A549 (cell line): ENCODE results near the gene EVC. TPM values are rescaled to one million over a fixed set of nuclear protein-coding genes. Genes with fewer than 3 reads are reported as not detected.

Source experiments
- ATAC-seq, 2 experiments: fragments of 200-7000 bp in 1 of 2; fragments of >200 bp in 1 of 2; cut with Nextera tagmentation in 1 of 2; cut with Tn5 transposase in 1 of 2; 3 replicates each; pipeline versions ENCODE4 v1.8.0 to v1.9.1; 2018 to 2020; ENCODE audit warnings: mild to moderate bottlenecking in 1 of 2, moderate library complexity in 1 of 2
- CTCF ChIA-PET: fragments of 300-600 bp; sonication (Branson Sonifier 250); formaldehyde crosslinking; extraction: SDS; loops from one replicate; lab custom pipeline; 2021; ENCODE audit warnings: antibody characterized with exemption, inconsistent platforms; lab: Yijun Ruan, JAX
- POLR2A ChIA-PET: fragments of 350-600 bp; formaldehyde crosslinking; extraction: SDS; loops from one replicate; lab custom pipeline; 2021; ENCODE audit warnings: antibody characterized with exemption, inconsistent platforms; lab: Yijun Ruan, JAX
- DNase-seq, 2 experiments: peaks; one replicate each; pipeline versions ENCODE4 v3.0.0 to v3.0.0-alpha.2; 2011 to 2016; ENCODE audit warnings: low read depth in 1 of 2, low spot score in 1 of 2
- FAIRE-seq: peaks from 2 replicates; lab custom pipeline; 2011; peaks lifted over from hg19 to GRCh38; lab: Jason Lieb, UNC
- H3K27ac ChIP-seq, 2 experiments: fragments of >200 bp; sonication (Bioruptor Twin); formaldehyde crosslinking; 3 replicates each; pipeline ENCODE4 v1.5.1; 2016 to 2017
- H3K4me1 ChIP-seq: fragments of >200 bp; sonication (Bioruptor Twin); formaldehyde crosslinking; 3 replicates; pipeline ENCODE4 v1.6.1; 2016
- H3K4me2 ChIP-seq: fragments of >200 bp; sonication (Bioruptor Twin); formaldehyde crosslinking; 3 replicates; pipeline ENCODE4 v1.6.1; 2016
- H3K4me3 ChIP-seq: fragments of >200 bp; sonication (Bioruptor Twin); formaldehyde crosslinking; 3 replicates; pipeline ENCODE4 v1.5.1; 2016
- H3K9me3 ChIP-seq: fragments of >200 bp; sonication (Bioruptor Twin); formaldehyde crosslinking; 3 replicates; pipeline ENCODE4 v1.6.1; 2016
- BHLHE40 ChIP-seq: IDR thresholded peaks from 2 replicates; pipeline ENCODE4 v1.6.1; 2012; ENCODE audit warnings: low read depth, low read length, inconsistent platforms
- CBX2 ChIP-seq: fragments of 200-600 bp; sonication (generic); IDR thresholded peaks from 2 replicates; pipeline ENCODE4 v1.6.1; 2016; ENCODE audit warnings: low read depth, mild to moderate bottlenecking, borderline replicate concordance
- CBX8 ChIP-seq: fragments of 200-600 bp; sonication (generic); IDR thresholded peaks from 2 replicates; pipeline ENCODE4 v1.6.1; 2016
- E2F6 ChIP-seq: IDR thresholded peaks from 2 replicates; pipeline ENCODE4 v1.6.1; 2012; ENCODE audit warnings: low read depth, borderline replicate concordance
- EHF ChIP-seq: fragments of 250-450 bp; sonication (Bioruptor Pico); IDR thresholded peaks from 2 replicates; pipeline ENCODE4 v1.5.0; 2020; ENCODE audit warnings: mild to moderate bottlenecking
- FOSL2 ChIP-seq, 2 experiments: fragments of 450-650 bp in 1 of 2; fragments of >200 bp in 1 of 2; sonication (Bioruptor Twin) in 1 of 2; formaldehyde crosslinking; IDR thresholded peaks; 2 replicates each; pipeline versions ENCODE4 v1.5.0 to v1.6.1; 2016 to 2020; ENCODE audit warnings: mild to moderate bottlenecking in 1 of 2, moderate library complexity in 1 of 2
- FOXS1 ChIP-seq: fragments of 250-450 bp; sonication (Bioruptor Pico); IDR thresholded peaks from 2 replicates; pipeline ENCODE4 v1.5.0; 2020; ENCODE audit warnings: mild to moderate bottlenecking, moderate library complexity
- GATA3 ChIP-seq: IDR thresholded peaks from 2 replicates; pipeline ENCODE4 v1.6.1; 2012; ENCODE audit warnings: borderline replicate concordance
- HES2 ChIP-seq: fragments of >200 bp; sonication (Bioruptor Twin); formaldehyde crosslinking; IDR thresholded peaks from 2 replicates; pipeline ENCODE4 v1.6.1; 2016
- HOXA7 ChIP-seq: fragments of 250-450 bp; sonication (Bioruptor Pico); IDR thresholded peaks from 2 replicates; pipeline ENCODE4 v1.5.0; 2020; ENCODE audit warnings: mild to moderate bottlenecking, moderate library complexity
- HOXB13 ChIP-seq: fragments of 250-450 bp; sonication (Bioruptor Pico); IDR thresholded peaks from 2 replicates; pipeline ENCODE4 v1.5.0; 2020; ENCODE audit warnings: low read depth, mild to moderate bottlenecking, moderate library complexity
- KDM1A ChIP-seq: fragments of 200-600 bp; sonication (generic); IDR thresholded peaks from 2 replicates; pipeline ENCODE4 v1.6.1; 2016; ENCODE audit warnings: low read depth, mild to moderate bottlenecking
- KDM5A ChIP-seq: fragments of 200-600 bp; sonication (generic); IDR thresholded peaks from 2 replicates; pipeline ENCODE4 v1.6.1; 2016; ENCODE audit warnings: antibody characterized with exemption, mild to moderate bottlenecking
- NFE2L2 ChIP-seq: fragments of 150-350 bp; conservative IDR thresholded peaks from 2 replicates; pipeline ENCODE4 v1.6.1; 2014; ENCODE audit warnings: low read length
- NPAS2 ChIP-seq: fragments of 250-450 bp; sonication (Bioruptor Pico); IDR thresholded peaks from 2 replicates; pipeline ENCODE4 v1.8.0; 2022; ENCODE audit warnings: mild to moderate bottlenecking, moderate library complexity, borderline replicate concordance
- PHF8 ChIP-seq: fragments of 200-600 bp; sonication (generic); IDR thresholded peaks from 2 replicates; pipeline ENCODE4 v1.6.1; 2016; ENCODE audit warnings: low read depth, mild to moderate bottlenecking, antibody characterized with exemption, moderate library complexity, borderline replicate concordance
- POLR2A ChIP-seq: IDR thresholded peaks from 2 replicates; pipeline ENCODE4 v1.6.1; 2012; ENCODE audit warnings: mild to moderate bottlenecking, low read length
- RARB ChIP-seq: fragments of 250-450 bp; sonication (Bioruptor Pico); IDR thresholded peaks from 2 replicates; pipeline ENCODE4 v1.8.0; 2021; ENCODE audit warnings: mild to moderate bottlenecking, moderate library complexity
- SMC3 ChIP-seq: fragments of >200 bp; sonication (Bioruptor Twin); formaldehyde crosslinking; IDR thresholded peaks from 3 replicates; pipeline ENCODE4 v1.6.1; 2018; ENCODE audit warnings: inconsistent platforms
- TFCP2L1 ChIP-seq: fragments of 250-450 bp; sonication (Bioruptor Pico); IDR thresholded peaks from 2 replicates; pipeline ENCODE4 v1.5.0; 2021; ENCODE audit warnings: mild to moderate bottlenecking
- ZFP36 ChIP-seq: fragments of 450-650 bp; IDR thresholded peaks from 2 replicates; pipeline ENCODE4 v1.6.1; 2014; ENCODE audit warnings: borderline replicate concordance; ENCODE audit not compliant: partially characterized antibody
- WGBS: methylation state at CpG from one replicate; pipeline ENCODE4 v1.1.6; 2017; ENCODE audit errors: missing lambda C conversion rate; 5-methylcytosine and 5-hydroxymethylcytosine counted together
- polyA plus RNA-seq, 4 experiments: library from polyadenylated mRNA; depleted of rRNA in 3 of 4; stranded (reverse); fragments of >200 nt; fragmentation: RNase III in 1 of 4; extraction: RNeasy Plus Mini Kit Qiagen cat#74134 plus additional on column Dnase treatment in 1 of 4; gene quantifications; 2 replicates in 3 of 4; 3 replicates in 1 of 4; pipeline ENCODE4 v1.2.3, GENCODE V29; 2011 to 2017
- TF ChIP-seq, protein P1 (sequence below): IDR thresholded peaks from 2 replicates; pipeline ENCODE4 v1.6.1; 2012
- TF ChIP-seq, protein P2 (sequence below): IDR thresholded peaks from 2 replicates; pipeline ENCODE4 v1.6.1; 2012
- TF ChIP-seq, protein P3 (sequence below): fragments of >200 bp; sonication (Bioruptor Twin); formaldehyde crosslinking; IDR thresholded peaks from 3 replicates; pipeline ENCODE4 v1.6.1; 2016

The EVC gene
- polyA plus RNA-seq, 2 of the 4 experiments (the other 2 are of a cell fraction) = 3.0 to 5.5 TPM

DNA sequence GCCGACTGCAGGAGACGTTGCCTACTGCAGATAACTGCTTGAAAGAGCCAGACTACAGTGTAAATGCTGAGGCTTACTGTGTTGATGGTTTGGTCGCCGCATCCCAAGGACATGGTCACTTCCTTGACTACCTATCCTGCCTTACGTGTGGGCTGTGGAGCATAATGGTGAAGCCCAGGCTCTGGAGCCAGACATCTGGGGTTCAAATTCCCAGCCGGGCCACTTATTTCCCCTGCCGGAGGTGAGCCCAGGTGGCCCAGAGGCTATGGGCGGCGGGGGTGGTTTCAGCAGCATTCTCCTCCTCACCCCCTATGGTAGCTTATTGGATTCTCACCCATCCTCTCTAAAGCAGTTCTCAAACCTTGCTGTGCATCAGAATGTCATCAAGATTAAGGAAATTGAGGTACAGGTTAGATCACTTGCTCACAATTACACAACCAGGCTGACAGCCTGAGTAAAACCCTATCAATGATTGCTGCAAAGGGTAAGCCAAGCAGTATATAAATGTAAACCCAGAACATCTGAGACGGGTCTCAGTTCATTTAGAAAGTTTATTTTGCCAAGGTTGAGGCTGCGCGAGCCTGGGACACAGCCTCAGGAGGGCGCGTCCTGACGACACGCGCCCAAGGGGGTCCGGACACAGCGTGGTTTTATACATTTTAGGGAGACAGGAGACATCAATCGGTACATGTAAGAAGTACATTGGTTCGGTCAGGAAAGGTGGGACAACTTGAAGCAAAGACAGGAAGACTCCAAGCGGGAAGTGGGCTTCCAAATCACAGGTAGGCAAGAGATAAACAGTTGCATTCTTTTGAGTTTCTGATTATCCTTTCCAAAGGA, 48.5 kb downstream of the EVC start (continued):
- TF ChIP-seq EHF (CRISPR knock-in tag) = no peak
- no peak for TF ChIP-seq SMC3
- TF ChIP-seq FOXS1 = no peak
- TF ChIP-seq, protein P1, sequence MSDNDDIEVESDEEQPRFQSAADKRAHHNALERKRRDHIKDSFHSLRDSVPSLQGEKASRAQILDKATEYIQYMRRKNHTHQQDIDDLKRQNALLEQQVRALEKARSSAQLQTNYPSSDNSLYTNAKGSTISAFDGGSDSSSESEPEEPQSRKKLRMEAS = no peak; the same call in 1 of the 2 replicates

DNA sequence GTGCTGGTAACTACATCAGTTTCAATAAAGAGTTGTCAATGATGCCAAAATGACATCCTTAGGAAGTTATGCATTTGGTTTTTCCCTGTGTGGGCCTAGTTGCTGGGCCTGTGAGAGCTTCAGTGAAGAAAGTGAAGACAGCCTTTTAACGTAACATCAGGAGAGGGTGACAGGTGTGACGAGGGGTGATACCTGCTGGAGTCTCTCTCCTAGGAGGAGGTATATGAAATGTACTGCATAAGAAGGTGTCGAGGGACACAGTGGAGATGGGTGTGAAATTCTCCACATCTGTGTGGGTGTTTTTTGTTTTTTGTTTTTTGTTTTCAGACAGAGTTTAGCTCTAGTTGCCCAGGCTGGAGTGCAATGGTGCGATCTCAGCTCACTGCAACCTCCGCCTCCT, 49.2 kb downstream of the EVC start:
- no peak for TF ChIP-seq CBX8
- no peak for TF ChIP-seq PHF8
- TF ChIP-seq NFE2L2 = no peak
- no peak for TF ChIP-seq TFCP2L1 (CRISPR knock-in tag)
- no peak for TF ChIP-seq FOSL2 (IDR thresholded peaks at IDR 0.05)
- no peak for TF ChIP-seq FOSL2 (CRISPR knock-in tag; IDR thresholded peaks at IDR 0.05)
- TF ChIP-seq KDM5A = no peak
- no peak for TF ChIP-seq KDM1A
- TF ChIP-seq ZFP36 = no peak
- Histone ChIP-seq H3K4me2 (no peak overlapping the region), H3K4me3 (no peak overlapping the region), H3K4me1 (peaks cover 23% of the 10 kb centered on the region), H3K27ac (no peak overlapping the region), H3K9me3 (no peaks in the 10 kb centered on the region)
- no peak for ATAC-seq
- no peak for FAIRE-seq
- ChIA-PET POLR2A (no interaction called here), CTCF (interaction anchor here (1.8 kb wide), 1 partner anchor 10 kb away, joined by 5 read pairs; no protein-coding TSS in a partner anchor)
- 87% methylated on average over 5 of the region's 5 CpGs for whole genome bisulfite sequencing
- DNase-seq = no peak

- 94% methylated on average over 7 of the region's 9 CpGs for WGBS
- Histone ChIP-seq H3K27ac (no peak overlapping the region), H3K4me3 (no peak overlapping the region), H3K4me1 (peaks cover 23% of the 10 kb centered on the region), H3K4me2 (no peak overlapping the region), H3K9me3 (no peaks in the 10 kb centered on the region)
- no peak for FAIRE-seq
- DNase-seq = no peak
- TF ChIP-seq CBX2 (no peak), ZFP36 (no peak), GATA3 (no peak), POLR2A (no peak), HOXB13 (CRISPR knock-in tag) (no peak), FOSL2 (IDR thresholded peaks at IDR 0.05) (no peak), FOSL2 (CRISPR knock-in tag; IDR thresholded peaks at IDR 0.05) (no peak), E2F6 (no peak), PHF8 (no peak), HES2 (no peak), RARB (CRISPR knock-in tag) (no peak), HOXA7 (no peak), CBX8 (no peak), BHLHE40 (no peak), NPAS2 (no peak)
- TF ChIP-seq, protein P2, sequence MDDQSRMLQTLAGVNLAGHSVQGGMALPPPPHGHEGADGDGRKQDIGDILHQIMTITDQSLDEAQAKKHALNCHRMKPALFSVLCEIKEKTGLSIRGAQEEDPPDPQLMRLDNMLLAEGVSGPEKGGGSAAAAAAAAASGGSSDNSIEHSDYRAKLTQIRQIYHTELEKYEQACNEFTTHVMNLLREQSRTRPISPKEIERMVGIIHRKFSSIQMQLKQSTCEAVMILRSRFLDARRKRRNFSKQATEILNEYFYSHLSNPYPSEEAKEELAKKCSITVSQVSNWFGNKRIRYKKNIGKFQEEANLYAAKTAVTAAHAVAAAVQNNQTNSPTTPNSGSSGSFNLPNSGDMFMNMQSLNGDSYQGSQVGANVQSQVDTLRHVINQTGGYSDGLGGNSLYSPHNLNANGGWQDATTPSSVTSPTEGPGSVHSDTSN = no peak
- TF ChIP-seq, protein P3, sequence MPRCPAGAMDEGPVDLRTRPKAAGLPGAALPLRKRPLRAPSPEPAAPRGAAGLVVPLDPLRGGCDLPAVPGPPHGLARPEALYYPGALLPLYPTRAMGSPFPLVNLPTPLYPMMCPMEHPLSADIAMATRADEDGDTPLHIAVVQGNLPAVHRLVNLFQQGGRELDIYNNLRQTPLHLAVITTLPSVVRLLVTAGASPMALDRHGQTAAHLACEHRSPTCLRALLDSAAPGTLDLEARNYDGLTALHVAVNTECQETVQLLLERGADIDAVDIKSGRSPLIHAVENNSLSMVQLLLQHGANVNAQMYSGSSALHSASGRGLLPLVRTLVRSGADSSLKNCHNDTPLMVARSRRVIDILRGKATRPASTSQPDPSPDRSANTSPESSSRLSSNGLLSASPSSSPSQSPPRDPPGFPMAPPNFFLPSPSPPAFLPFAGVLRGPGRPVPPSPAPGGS = no peak
- ATAC-seq = no peak
- ChIA-PET CTCF (no interaction called here), POLR2A (no interaction called here)
Measured at GRCh38 chr4:5760936-5761480, 50.0 kb downstream of the EVC start.
